NCI-H128 (cell line): Measurements from ENCODE around the gene LRRC8C.

Source experiments
- DNase-seq: peaks from one replicate; lab custom pipeline; 2025; ENCODE audit not compliant: unreplicated experiment; lab: John Stamatoyannopoulos, UW

LRRC8C gene

GRCh38 chr1:89670163-89670562 lies 37.2 kb downstream of the LRRC8C start:
- DNase-seq: no peak

- DNase-seq: no peak
These were observed 37.8 kb downstream of the LRRC8C start for GRCh38 chr1:89670711-89671110.

GRCh38 chr1:89671775-89672488 lies 39.0 kb downstream of the LRRC8C start:
- no peak for DNase-seq

DNA sequence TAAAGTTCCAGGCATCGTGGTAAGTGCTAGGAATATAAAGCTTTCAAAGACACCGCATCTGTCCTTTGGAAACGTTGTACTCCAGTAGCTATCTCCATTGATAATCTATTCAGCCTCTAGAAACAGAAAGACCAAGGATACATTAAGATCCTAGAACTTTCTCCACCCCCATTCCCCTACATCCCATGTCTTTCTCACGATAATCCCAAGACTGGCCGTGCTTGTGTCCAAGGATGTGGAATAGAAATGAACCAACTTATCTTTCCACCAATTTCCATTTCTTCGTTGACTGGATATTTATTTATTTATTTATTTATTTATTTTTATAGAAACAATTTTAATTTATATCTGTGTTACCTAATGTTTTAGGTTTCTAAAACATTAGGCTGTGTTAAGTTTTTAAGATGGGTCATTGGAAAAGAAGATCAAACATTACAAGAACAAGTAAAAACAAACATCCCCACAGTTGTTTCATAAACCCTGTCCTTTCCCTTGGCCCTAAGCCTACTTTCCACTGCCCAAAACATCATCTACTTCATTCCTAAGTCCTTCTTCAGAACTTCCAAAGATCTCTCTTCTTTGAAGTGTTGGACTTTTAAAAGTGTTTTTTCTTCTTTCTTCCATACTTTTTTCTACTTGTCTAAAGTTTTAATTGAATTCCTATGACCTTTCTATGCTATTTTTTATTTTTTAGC lies 39.7 kb downstream of the LRRC8C start:
- no peak for DNase-seq

DNA sequence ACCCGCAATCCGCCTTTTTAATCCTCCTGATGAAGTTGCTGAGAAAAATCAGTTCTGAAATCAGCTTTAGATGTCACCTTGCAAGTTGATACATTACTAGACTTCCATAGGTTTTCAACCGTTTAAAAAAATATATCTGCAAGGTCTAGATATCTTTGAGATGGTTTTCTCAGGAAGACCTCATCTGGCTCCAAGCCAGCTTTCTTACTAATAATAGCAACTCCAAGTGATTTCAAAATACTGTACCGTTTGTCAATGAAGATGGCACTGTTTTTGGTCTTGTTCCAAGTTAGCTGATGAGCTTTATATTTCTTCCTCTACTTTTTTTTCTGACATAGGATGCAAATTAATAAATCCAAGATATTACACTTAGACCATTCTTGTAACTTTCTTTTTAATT lies 40.3 kb downstream of the LRRC8C start:
- DNase-seq: no peak

DNA sequence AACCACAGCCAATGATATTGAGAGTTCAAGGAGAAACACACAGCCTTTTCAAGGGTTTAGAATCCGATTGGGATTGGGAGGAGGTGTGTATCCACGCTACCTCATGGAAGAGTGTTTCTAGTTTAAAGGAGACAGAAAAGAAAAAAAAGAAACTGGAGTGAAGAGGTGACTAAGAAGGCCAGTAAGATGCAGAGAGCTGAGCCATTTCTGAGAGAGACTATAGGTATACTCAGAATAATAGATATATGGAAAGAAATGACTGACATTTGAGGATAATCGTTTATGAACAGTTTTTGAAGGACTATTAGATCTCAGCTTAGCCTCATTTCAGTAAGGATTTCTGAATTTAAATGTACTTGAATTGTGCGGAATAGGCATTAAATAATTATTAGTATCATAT lies 42.8 kb downstream of the LRRC8C start:
- DNase-seq: no peak

DNA sequence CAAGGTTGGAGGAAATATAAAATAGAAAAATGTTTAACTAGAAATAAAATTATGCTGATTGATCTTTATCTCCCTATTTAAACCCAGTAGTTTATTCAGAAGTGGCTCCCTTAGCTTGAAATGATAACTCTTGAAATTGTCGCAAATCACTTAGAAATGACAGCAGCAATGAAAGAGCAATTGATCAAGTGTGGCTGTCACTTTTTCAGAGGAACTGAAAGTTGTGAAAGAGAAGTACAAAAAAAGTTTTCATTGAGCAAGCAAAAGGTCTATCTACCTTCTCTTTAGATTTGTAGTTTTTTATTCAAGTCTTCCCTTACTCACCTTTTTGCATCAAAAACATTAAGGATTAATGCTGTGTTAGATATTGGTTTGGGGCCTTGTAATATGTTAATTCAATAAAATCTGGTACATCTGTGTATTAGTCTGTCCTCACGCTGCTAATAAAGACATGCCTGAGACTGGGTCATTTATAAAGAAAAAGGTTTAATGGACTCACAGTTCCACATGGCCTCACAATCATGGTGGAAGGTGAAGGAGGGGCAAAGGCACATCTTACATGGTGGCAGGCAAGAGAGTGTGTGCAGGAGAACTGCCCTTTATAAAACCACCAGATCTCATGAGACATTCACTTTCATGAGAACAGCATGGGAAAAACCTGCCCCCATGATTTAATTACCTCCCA lies 48.3 kb downstream of the LRRC8C start:
- no peak for DNase-seq

- no peak for DNase-seq
These were observed 49.7 kb downstream of the LRRC8C start for GRCh38 chr1:89682611-89683010.

DNA sequence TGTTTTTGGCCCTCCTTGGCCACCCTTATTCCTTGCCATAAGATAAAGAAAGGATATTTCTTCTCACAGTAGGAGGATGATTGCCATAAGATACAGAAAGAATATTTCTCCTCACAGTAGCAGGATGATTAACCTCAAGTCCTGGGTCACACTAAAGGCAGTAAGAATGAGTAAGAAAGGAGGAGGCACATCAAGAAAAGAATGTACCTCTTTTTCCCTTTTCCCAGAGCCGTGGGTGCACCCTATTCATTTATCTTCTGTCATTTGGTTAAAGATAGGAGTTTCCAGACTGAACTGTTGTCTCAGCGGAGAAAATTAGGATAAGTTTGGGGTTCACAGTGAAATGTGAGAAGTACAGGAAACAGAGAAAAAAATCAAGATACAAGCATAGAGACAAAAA lies 52.5 kb downstream of the LRRC8C start:
- no peak for DNase-seq

- no peak for DNase-seq
These were observed 53.6 kb downstream of the LRRC8C start for GRCh38 chr1:89686520-89686919.

- DNase-seq: no peak
These were observed 54.3 kb downstream of the LRRC8C start for GRCh38 chr1:89687254-89687653.

DNA sequence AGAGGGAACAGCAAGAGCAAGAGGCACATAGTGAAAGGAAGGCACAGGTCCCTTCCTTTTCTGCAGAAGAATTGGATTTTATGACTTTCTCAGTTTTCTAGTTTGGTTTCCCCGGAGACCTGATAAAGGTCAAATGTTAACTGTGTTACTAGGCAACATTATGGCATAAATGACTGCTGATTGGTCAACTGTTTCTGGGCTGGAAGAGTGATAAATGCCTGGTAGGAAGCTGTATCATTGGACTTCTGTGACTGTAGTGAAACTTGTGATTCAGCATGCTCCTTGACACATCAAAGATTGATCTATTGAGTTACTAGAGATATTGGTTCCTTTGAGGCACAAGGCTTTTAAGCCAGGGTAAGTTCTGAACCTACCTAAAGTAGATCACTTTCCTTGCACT lies 55.7 kb downstream of the LRRC8C start:
- no peak for DNase-seq

GRCh38 chr1:89689234-89689633 lies 56.3 kb downstream of the LRRC8C start:
- no peak for DNase-seq

GRCh38 chr1:89690595-89690994 lies 57.7 kb downstream of the LRRC8C start:
- DNase-seq: no peak

- DNase-seq: no peak
These were observed 59.9 kb downstream of the LRRC8C start for GRCh38 chr1:89692601-89693521.

GRCh38 chr1:89695847-89696246 lies 62.9 kb downstream of the LRRC8C start:
- no peak for DNase-seq

DNA sequence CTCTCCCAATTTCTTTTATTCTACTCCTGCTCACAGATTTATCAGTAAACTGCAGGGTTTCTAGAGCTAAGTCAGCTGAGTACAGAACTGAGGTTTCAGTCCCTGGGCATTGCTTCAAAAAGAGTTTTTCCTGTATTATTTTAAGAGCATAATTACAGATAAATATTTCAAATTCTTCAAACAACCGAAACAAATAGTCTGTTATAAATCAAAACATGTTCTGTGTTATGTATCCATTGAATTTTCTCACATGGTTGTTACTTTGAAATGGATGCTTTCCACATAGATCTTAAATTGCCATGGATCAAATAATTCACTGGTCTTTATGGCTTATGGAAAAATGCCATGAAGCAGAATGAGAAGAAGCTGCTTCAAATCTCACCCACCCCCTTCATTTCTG lies 64.5 kb downstream of the LRRC8C start:
- DNase-seq: no peak

- DNase-seq: no peak
These were observed 65.2 kb downstream of the LRRC8C start for GRCh38 chr1:89698020-89698560.

DNA sequence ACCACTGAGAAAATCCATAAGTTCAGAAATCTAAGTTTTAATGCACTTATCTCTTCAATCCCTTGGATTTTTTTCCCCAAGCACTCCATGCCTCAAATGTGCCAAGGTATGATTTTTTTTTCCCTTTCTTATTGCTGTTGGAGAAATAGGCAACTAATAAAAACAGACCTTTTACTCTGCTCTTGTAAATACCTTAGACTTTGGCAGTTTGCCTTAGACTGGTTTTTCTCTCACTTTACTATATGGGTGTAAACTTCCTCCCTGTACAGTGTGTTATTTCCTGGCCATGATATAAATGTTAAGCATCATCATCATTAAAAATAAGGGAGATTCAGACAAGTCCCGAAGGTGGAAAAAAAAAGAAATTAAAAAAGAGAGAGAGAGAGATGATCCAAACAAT lies 65.7 kb downstream of the LRRC8C start:
- no peak for DNase-seq

DNA sequence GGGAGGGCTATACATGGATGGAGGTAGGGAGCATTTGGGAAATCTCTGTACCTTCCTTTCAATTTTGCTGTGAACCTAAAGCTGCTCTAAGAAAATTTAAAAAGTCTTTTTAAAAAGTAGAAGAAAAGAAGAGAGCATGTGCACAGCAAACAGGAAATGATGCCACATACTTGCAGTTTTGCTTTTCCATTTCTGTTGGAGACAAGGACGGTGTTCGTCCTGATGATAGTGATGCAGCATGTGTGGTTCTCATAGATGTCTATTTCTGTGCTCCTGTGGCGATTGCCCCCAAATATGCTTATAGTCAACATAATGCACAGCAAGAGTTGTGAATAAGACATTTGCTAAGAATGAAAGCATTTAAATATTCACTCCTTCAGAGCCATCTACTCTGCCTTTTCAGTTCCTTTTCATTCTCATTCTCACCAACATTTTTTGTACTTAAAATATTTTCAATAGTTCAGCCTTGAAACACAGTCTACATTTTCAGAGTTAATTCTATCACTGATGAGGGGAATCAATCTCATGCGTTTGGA lies 66.6 kb downstream of the LRRC8C start:
- DNase-seq: no peak
